Mammary epithelial cell (primary cell): Measurements from ENCODE around the gene LRMDA.

Source experiments
- EZH2 ChIP-seq: IDR thresholded peaks from 2 replicates; pipeline ENCODE4 v1.6.1; 2012; ENCODE audit warnings: low read length, inconsistent platforms, borderline replicate concordance
- TF ChIP-seq, protein P1 (sequence below), 2 donors: IDR thresholded peaks in 1 of 2; conservative IDR thresholded peaks in 1 of 2; 2 replicates each; pipeline ENCODE4 v1.5.1; 2011 to 2012; ENCODE audit warnings: inconsistent platforms in 2 of 2, low read length in 2 of 2, mild to moderate bottlenecking in 2 of 2, control low read depth in 1 of 2, low read depth in 1 of 2; ENCODE audit not compliant: insufficient read depth in 1 of 2; ENCODE audit errors: extremely low read depth in 1 of 2

DNA sequence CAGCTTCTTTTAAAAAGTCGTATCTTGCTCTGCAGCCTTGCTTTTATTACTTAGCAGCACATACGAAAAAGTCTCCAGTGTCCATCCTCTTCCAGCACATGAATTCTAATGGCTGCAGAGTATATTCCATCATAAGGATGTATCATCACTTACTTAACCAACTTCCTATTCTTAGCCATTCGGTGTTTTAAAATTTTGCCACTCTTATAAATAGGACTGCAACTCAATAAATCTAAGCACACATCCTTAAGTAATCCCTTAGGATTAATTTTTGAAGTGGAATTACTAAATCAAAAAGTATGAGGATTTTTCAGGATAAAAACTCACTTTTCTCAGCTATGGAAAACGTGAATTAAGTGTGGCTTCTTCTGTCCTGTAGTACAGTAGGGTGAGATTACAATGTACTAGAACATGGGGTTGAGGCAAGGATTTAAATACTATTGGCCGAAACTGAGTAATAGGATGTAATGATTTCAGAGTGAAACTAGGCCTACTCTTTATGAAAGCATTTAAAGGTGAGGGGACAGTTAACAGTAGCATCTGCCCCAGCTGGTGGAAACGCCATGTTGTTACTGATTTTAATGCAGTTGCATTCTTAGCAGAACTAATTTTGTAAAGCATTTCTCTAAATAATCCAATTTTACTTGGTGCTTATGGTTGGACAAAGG is 1035.5 kb downstream of the LRMDA start:
- TF ChIP-seq, protein P1, sequence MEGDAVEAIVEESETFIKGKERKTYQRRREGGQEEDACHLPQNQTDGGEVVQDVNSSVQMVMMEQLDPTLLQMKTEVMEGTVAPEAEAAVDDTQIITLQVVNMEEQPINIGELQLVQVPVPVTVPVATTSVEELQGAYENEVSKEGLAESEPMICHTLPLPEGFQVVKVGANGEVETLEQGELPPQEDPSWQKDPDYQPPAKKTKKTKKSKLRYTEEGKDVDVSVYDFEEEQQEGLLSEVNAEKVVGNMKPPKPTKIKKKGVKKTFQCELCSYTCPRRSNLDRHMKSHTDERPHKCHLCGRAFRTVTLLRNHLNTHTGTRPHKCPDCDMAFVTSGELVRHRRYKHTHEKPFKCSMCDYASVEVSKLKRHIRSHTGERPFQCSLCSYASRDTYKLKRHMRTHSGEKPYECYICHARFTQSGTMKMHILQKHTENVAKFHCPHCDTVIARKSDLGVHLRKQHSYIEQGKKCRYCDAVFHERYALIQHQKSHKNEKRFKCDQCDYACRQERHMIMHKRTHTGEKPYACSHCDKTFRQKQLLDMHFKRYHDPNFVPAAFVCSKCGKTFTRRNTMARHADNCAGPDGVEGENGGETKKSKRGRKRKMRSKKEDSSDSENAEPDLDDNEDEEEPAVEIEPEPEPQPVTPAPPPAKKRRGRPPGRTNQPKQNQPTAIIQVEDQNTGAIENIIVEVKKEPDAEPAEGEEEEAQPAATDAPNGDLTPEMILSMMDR (conservative IDR thresholded peaks at IDR 0.05 in 1 of 2, IDR thresholded peaks at IDR 0.05 in 1 of 2; ENCODE audit: extremely low read depth in 1 of 2, insufficient read depth in 1 of 2, low read depth in 1 of 2, low read length in 2 of 2): no peak
- TF ChIP-seq EZH2: no peak
